ENCODE measurements around the gene HAUS3. TPM values are rescaled to one million over a fixed set of nuclear protein-coding genes. Genes with fewer than 3 reads are reported as not detected.
"Not testable (repeated sequence)": the region's sequence is repeated elsewhere in the genome, so short reads cannot be mapped to it uniquely, and the experiment has no call there.

Gene HAUS3
- total and polyA plus RNA-seq, 2 experiments from 2014 or later: 21.4 to 36.0 TPM

DNA sequence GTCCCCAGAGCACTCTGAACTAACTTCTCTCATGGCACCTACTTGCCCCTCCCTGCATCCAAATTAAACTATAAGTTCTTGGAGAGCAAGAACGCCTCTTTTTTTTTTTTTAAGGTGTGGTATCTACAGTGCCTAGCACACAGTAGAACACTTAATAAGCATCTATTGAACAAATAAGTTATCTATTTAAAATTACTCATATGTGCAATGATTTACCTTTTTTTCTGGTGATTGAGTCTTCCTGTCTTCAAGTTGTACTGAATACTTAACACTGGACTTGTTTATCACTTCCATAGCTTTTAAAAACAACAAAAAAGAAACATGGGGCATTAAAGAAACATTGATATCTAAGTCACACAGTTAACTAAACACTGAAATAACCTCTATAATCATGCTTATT, 29.1 kb downstream of the HAUS3 start (continued):
- TF ChIP-seq ZNF331 (CRISPR knock-in tag; IDR thresholded peaks at IDR 0.05; ENCODE audit: low read depth): no peak
- TF ChIP-seq POLR2AphosphoS5 (IDR thresholded peaks at IDR 0.05; ENCODE audit: low read depth): no peak
- TF ChIP-seq ZNF114 (CRISPR knock-in tag; IDR thresholded peaks at IDR 0.05): no peak
- TF ChIP-seq, protein P1, sequence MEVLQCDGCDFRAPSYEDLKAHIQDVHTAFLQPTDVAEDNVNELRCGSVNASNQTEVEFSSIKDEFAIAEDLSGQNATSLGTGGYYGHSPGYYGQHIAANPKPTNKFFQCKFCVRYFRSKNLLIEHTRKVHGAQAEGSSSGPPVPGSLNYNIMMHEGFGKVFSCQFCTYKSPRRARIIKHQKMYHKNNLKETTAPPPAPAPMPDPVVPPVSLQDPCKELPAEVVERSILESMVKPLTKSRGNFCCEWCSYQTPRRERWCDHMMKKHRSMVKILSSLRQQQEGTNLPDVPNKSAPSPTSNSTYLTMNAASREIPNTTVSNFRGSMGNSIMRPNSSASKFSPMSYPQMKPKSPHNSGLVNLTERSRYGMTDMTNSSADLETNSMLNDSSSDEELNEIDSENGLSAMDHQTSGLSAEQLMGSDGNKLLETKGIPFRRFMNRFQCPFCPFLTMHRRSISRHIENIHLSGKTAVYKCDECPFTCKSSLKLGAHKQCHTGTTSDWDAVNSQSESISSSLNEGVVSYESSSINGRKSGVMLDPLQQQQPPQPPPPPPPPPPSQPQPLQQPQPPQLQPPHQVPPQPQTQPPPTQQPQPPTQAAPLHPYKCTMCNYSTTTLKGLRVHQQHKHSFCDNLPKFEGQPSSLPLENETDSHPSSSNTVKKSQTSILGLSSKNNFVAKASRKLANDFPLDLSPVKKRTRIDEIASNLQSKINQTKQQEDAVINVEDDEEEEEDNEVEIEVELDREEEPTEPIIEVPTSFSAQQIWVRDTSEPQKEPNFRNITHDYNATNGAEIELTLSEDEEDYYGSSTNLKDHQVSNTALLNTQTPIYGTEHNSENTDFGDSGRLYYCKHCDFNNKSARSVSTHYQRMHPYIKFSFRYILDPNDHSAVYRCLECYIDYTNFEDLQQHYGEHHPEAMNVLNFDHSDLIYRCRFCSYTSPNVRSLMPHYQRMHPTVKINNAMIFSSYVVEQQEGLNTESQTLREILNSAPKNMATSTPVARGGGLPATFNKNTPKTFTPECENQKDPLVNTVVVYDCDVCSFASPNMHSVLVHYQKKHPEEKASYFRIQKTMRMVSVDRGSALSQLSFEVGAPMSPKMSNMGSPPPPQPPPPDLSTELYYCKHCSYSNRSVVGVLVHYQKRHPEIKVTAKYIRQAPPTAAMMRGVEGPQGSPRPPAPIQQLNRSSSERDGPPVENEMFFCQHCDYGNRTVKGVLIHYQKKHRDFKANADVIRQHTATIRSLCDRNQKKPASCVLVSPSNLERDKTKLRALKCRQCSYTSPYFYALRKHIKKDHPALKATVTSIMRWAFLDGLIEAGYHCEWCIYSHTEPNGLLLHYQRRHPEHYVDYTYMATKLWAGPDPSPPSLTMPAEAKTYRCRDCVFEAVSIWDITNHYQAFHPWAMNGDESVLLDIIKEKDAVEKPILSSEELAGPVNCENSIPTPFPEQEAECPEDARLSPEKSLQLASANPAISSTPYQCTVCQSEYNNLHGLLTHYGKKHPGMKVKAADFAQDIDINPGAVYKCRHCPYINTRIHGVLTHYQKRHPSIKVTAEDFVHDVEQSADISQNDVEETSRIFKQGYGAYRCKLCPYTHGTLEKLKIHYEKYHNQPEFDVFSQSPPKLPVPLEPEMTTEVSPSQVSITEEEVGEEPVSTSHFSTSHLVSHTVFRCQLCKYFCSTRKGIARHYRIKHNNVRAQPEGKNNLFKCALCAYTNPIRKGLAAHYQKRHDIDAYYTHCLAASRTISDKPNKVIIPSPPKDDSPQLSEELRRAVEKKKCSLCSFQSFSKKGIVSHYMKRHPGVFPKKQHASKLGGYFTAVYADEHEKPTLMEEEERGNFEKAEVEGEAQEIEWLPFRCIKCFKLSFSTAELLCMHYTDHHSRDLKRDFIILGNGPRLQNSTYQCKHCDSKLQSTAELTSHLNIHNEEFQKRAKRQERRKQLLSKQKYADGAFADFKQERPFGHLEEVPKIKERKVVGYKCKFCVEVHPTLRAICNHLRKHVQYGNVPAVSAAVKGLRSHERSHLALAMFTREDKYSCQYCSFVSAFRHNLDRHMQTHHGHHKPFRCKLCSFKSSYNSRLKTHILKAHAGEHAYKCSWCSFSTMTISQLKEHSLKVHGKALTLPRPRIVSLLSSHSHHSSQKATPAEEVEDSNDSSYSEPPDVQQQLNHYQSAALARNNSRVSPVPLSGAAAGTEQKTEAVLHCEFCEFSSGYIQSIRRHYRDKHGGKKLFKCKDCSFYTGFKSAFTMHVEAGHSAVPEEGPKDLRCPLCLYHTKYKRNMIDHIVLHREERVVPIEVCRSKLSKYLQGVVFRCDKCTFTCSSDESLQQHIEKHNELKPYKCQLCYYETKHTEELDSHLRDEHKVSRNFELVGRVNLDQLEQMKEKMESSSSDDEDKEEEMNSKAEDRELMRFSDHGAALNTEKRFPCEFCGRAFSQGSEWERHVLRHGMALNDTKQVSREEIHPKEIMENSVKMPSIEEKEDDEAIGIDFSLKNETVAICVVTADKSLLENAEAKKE (CRISPR knock-in tag; IDR thresholded peaks at IDR 0.05): no peak
- TF ChIP-seq EZH2 (IDR thresholded peaks at IDR 0.05; ENCODE audit: low read depth, unreplicated experiment): no peak

- H3K4me1 Mint-ChIP-seq; ATAC-seq; H3K27ac ChIP-seq (ENCODE audit: low read depth); H3K27me3 ChIP-seq (ENCODE audit: insufficient read depth); H3K4me2 ChIP-seq; H3K4me3 Mint-ChIP-seq; H3K4me1 ChIP-seq (ENCODE audit: insufficient read depth); H3K27ac Mint-ChIP-seq; DNase-seq (ENCODE audit: low spot score); H3K27me3 Mint-ChIP-seq (ENCODE audit: insufficient read depth, low read depth, poor library complexity); H2AFZ ChIP-seq; H3K36me3 ChIP-seq (ENCODE audit: insufficient read depth); H3F3A ChIP-seq (replicated peaks; ENCODE audit: low read depth); H3K79me2 ChIP-seq (replicated peaks; ENCODE audit: insufficient read depth); H3K36me3 Mint-ChIP-seq (ENCODE audit: low read depth); H4K20me1 ChIP-seq (replicated peaks; ENCODE audit: insufficient read depth); H3K9me2 ChIP-seq (ENCODE audit: insufficient read depth); H3K9me3 Mint-ChIP-seq; H3K4me3 ChIP-seq: not testable (repeated sequence)
These were observed 39.1 kb downstream of the HAUS3 start for GRCh38 chr4:2202789-2203188.

- H3K4me3 ChIP-seq: no peak overlapping the region
- no peak overlapping the region for H3K27ac ChIP-seq (ENCODE audit: low read depth)
- peaks cover 5% of the 10 kb centered on the region; the same call in 2 of the 3 replicates for H3K4me1 Mint-ChIP-seq
- H3K27me3 Mint-ChIP-seq (ENCODE audit: insufficient read depth, low read depth, poor library complexity): no peaks in the 10 kb centered on the region
- no peaks in the 10 kb centered on the region for H3F3A ChIP-seq (replicated peaks; ENCODE audit: low read depth)
- H4K20me1 ChIP-seq (replicated peaks; ENCODE audit: insufficient read depth): no peaks in the 10 kb centered on the region
- no peak overlapping the region for H3K4me3 Mint-ChIP-seq
- DNase-seq (ENCODE audit: low spot score) (no peak), ATAC-seq (no peak)
- H2AFZ ChIP-seq: no peak overlapping the region
- peaks cover 3% of the 10 kb centered on the region; the same call in 1 of the 2 replicates for H3K4me1 ChIP-seq (ENCODE audit: insufficient read depth)
- no peaks in the 10 kb centered on the region for H3K79me2 ChIP-seq (replicated peaks; ENCODE audit: insufficient read depth)
- H3K4me2 ChIP-seq: no peak overlapping the region
- no peaks in the 10 kb centered on the region for H3K36me3 Mint-ChIP-seq (ENCODE audit: low read depth)
- no peaks in the 10 kb centered on the region; the same call in 2 of the 3 replicates for H3K9me3 Mint-ChIP-seq
- H3K27ac Mint-ChIP-seq: no peak overlapping the region
- no peaks in the 10 kb centered on the region for H3K9me2 ChIP-seq (ENCODE audit: insufficient read depth)
- no peaks in the 10 kb centered on the region for H3K27me3 ChIP-seq (ENCODE audit: insufficient read depth)
- H3K36me3 ChIP-seq (ENCODE audit: insufficient read depth): no peaks in the 10 kb centered on the region
- no peak for TF ChIP-seq NANOG (IDR thresholded peaks at IDR 0.05; ENCODE audit: borderline replicate concordance)
- TF ChIP-seq EZH2 (IDR thresholded peaks at IDR 0.05; ENCODE audit: low read depth, unreplicated experiment): no peak
- TF ChIP-seq ZNF114 (CRISPR knock-in tag; IDR thresholded peaks at IDR 0.05): no peak
- no peak for TF ChIP-seq POLR2AphosphoS5 (IDR thresholded peaks at IDR 0.05; ENCODE audit: low read depth)
- no peak for TF ChIP-seq EZH2phosphoT487 (IDR thresholded peaks at IDR 0.05; ENCODE audit: unreplicated experiment)
- TF ChIP-seq REST (IDR thresholded peaks at IDR 0.05; ENCODE audit: unreplicated experiment): no peak
- TF ChIP-seq CTCF (conservative IDR thresholded peaks at IDR 0.05; ENCODE audit: low read depth in 2 of 2): no peak
These were observed 47.4 kb downstream of the HAUS3 start for GRCh38 chr4:2194496-2194895.
